ENCODE results near the gene CRTC1.

DNA sequence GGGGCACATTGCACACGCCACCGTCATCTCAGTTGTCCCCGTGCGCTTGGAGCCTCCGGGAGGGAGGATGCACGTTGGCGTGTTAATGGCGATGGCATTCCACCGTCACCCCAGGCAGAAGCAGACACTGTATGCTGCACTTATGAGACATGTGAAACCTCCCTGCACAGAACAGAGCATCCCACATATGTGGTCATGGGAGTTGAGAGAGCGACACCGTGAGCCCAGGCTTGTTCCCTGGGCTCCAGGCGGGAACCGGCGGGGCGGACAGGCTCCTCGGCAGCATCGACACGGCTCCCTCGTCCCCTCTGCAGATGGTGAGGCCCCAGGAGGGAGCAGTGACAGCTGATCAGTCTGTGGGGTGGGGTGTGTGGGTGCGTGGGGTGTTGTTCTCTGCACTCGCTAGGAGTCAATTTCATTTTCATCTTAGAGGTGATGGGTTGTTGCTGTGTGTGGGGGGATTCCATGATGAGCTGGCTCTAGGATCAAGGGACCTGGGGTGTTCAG lies 40.4 kb downstream of the CRTC1 start:
- TF ChIP-seq, protein P1, sequence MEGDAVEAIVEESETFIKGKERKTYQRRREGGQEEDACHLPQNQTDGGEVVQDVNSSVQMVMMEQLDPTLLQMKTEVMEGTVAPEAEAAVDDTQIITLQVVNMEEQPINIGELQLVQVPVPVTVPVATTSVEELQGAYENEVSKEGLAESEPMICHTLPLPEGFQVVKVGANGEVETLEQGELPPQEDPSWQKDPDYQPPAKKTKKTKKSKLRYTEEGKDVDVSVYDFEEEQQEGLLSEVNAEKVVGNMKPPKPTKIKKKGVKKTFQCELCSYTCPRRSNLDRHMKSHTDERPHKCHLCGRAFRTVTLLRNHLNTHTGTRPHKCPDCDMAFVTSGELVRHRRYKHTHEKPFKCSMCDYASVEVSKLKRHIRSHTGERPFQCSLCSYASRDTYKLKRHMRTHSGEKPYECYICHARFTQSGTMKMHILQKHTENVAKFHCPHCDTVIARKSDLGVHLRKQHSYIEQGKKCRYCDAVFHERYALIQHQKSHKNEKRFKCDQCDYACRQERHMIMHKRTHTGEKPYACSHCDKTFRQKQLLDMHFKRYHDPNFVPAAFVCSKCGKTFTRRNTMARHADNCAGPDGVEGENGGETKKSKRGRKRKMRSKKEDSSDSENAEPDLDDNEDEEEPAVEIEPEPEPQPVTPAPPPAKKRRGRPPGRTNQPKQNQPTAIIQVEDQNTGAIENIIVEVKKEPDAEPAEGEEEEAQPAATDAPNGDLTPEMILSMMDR (IDR thresholded peaks at IDR 0.05): no peak
- TF ChIP-seq POLR2A (IDR thresholded peaks at IDR 0.05): no peak
